ENCODE results near the gene NDUFA7.

- no peak for TF ChIP-seq POLR2A (IDR thresholded peaks at IDR 0.05; ENCODE audit: low read depth, low read length)
- no peak for TF ChIP-seq POLR2AphosphoS5 (IDR thresholded peaks at IDR 0.05; ENCODE audit: low read depth, low read length)
- no peak for TF ChIP-seq TAF1 (IDR thresholded peaks at IDR 0.05; ENCODE audit: low read depth, low read length)
- no peak for TF ChIP-seq PAX5 (IDR thresholded peaks at IDR 0.05; ENCODE audit: insufficient read depth, low read length, severe bottlenecking)
Measured at GRCh38 chr19:8304841-8305621, 16.1 kb downstream of the NDUFA7 start.
